Measurements from ENCODE around the gene GNAI1. TPM values are rescaled to one million over a fixed set of nuclear protein-coding genes. Genes with fewer than 3 reads are reported as not detected.

Gene GNAI1
- total RNA-seq, 2 experiments from 2014 or later, result 1.7 to 2.8 TPM

DNA sequence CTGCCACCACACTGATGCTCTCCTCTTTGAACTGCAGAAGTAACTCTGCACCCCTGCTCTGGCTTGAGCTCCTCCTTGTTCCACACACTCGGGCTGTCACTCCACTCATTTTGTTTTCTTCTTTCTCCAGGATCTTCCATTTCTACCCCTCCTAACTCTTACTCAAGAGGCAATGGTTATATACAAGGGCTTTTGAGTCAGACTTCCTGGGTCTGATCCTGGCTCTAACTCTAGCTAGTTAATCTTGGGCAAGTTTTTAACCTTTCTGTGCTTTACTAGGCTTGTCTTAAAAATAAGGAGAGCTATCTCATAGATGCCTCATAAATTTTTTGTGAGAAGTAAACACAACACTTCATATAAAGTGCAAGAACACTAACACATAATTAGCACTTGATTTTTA, 45.3 kb upstream of the GNAI1 start:
- H3K9me3 Mint-ChIP-seq, result no peaks in the 10 kb centered on the region
- intact Hi-C loops (cut with micrococcal nuclease), result no loop called here
- ATAC-seq (no peak), DNase-seq (no peak)
- ChIA-PET POLR2A (no interaction called here), CTCF (interaction anchor here (1.0 to 3.5 kb wide), 2 partner anchors 10 to 24 kb away, joined by 3 to 14 read pairs; no protein-coding TSS in a partner anchor)
- TF ChIP-seq, protein P1, sequence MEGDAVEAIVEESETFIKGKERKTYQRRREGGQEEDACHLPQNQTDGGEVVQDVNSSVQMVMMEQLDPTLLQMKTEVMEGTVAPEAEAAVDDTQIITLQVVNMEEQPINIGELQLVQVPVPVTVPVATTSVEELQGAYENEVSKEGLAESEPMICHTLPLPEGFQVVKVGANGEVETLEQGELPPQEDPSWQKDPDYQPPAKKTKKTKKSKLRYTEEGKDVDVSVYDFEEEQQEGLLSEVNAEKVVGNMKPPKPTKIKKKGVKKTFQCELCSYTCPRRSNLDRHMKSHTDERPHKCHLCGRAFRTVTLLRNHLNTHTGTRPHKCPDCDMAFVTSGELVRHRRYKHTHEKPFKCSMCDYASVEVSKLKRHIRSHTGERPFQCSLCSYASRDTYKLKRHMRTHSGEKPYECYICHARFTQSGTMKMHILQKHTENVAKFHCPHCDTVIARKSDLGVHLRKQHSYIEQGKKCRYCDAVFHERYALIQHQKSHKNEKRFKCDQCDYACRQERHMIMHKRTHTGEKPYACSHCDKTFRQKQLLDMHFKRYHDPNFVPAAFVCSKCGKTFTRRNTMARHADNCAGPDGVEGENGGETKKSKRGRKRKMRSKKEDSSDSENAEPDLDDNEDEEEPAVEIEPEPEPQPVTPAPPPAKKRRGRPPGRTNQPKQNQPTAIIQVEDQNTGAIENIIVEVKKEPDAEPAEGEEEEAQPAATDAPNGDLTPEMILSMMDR (IDR thresholded peaks at IDR 0.05), result no peak
- H3K4me3 Mint-ChIP-seq, result no peak overlapping the region
- H3K27ac Mint-ChIP-seq, result no peak overlapping the region
- H3K36me3 Mint-ChIP-seq (ENCODE audit: low read depth), result no peaks in the 10 kb centered on the region
- no peaks in the 10 kb centered on the region for H3K4me1 Mint-ChIP-seq (ENCODE audit: low read depth)
- H3K27me3 Mint-ChIP-seq, result no peaks in the 10 kb centered on the region

DNA sequence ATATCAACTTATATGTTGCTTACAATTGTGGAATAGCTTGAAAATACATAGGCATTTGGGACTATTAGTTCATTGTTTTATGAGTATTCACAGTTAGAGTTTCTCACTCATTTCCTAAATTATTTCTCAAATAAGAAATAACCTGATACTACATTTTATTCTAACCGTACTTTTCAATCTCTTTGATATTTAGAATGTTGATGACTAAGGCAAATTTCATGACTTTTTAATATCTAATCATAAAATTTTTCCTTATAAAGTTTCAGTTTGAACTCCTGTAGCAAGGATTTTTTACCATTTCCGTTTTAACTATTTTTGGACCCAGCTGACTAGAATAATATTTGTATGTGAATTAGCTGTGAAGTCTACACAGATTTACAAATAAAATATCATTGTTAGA, 41.3 kb upstream of the GNAI1 start:
- ATAC-seq (no peak), DNase-seq (no peak)
- TF ChIP-seq, protein P1 (IDR thresholded peaks at IDR 0.05), result no peak
- H3K4me1 Mint-ChIP-seq (ENCODE audit: low read depth), result no peaks in the 10 kb centered on the region
- CTCF ChIA-PET, result no interaction called here
- no peak overlapping the region for H3K4me3 Mint-ChIP-seq
- H3K27ac Mint-ChIP-seq, result no peak overlapping the region
- POLR2A ChIA-PET, result no interaction called here
- H3K36me3 Mint-ChIP-seq (ENCODE audit: low read depth), result no peaks in the 10 kb centered on the region
- no peaks in the 10 kb centered on the region for H3K27me3 Mint-ChIP-seq
- H3K9me3 Mint-ChIP-seq, result no peaks in the 10 kb centered on the region
- intact Hi-C loops (cut with micrococcal nuclease), result loop anchor here (10.0 kb wide), 1 partner anchor 301 kb away; no protein-coding TSS in a partner anchor

DNA sequence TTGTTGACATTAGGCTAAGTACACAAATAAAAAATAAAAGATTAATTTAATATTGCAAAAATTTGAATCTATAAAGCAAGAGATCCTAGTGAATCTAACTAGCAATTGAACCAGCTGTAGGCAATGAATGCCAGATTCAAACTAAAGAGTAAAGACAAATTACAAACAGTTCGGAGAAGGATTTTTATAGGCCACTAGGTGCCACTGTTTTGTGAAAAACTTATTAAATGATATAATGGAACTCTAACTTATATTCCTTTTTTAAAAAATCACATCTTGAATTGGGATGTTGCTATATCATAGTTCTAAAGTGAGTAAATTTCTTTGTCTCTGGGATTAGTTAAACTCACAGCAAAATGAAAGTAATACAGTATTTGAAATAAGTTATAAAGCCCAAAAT, 39.1 kb upstream of the GNAI1 start:
- H3K9me3 Mint-ChIP-seq, result no peaks in the 10 kb centered on the region
- TF ChIP-seq, protein P1 (IDR thresholded peaks at IDR 0.05), result peak; percentile 42
- no peak overlapping the region for H3K4me3 Mint-ChIP-seq
- ATAC-seq, result no peak
- no peak for DNase-seq
- ChIA-PET CTCF (interaction anchor here (0.8 to 2.4 kb wide), 6 partner anchors 35 to 332 kb away, joined by 3 to 9 read pairs (median 3); no protein-coding TSS in a partner anchor), POLR2A (no interaction called here)
- H3K4me1 Mint-ChIP-seq (ENCODE audit: low read depth), result no peaks in the 10 kb centered on the region
- H3K27me3 Mint-ChIP-seq, result no peaks in the 10 kb centered on the region
- no peaks in the 10 kb centered on the region for H3K36me3 Mint-ChIP-seq (ENCODE audit: low read depth)
- intact Hi-C loops (cut with micrococcal nuclease), result loop anchor here (10.0 kb wide), 1 partner anchor 299 kb away; no protein-coding TSS in a partner anchor
- H3K27ac Mint-ChIP-seq, result no peak overlapping the region

DNA sequence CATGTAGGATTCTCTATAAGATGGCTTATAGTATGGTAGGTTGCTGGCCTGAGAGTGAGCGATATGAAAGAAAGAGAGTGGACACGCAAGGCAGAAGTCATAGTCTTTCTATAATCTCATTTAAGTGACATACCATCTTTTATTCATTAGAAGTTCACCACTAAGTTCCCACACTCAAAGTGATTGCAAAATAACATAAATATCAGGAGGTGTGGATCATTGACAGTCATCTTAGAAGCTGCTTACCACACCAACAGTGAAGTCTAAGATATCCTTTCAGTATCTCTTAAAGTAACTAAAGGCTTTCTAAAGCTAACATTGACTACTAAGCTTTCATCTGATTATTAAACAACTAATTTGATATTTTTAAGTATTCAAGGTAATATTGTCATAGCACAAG, 36.9 kb upstream of the GNAI1 start:
- no peak for DNase-seq
- TF ChIP-seq, protein P1 (IDR thresholded peaks at IDR 0.05), result no peak
- Mint-ChIP-seq H3K4me1 (ENCODE audit: low read depth) (no peaks in the 10 kb centered on the region), H3K36me3 (ENCODE audit: low read depth) (no peaks in the 10 kb centered on the region), H3K4me3 (no peak overlapping the region), H3K9me3 (no peaks in the 10 kb centered on the region), H3K27me3 (no peaks in the 10 kb centered on the region), H3K27ac (no peak overlapping the region)
- ChIA-PET POLR2A (no interaction called here), CTCF (interaction anchor here (1.2 to 3.5 kb wide), 6 partner anchors 9 to 561 kb away, joined by 3 to 14 read pairs (median 4); no protein-coding TSS in a partner anchor)
- intact Hi-C loops (cut with micrococcal nuclease), result loop anchor here (10.0 kb wide), 1 partner anchor 297 kb away; no protein-coding TSS in a partner anchor
- no peak for ATAC-seq

DNA sequence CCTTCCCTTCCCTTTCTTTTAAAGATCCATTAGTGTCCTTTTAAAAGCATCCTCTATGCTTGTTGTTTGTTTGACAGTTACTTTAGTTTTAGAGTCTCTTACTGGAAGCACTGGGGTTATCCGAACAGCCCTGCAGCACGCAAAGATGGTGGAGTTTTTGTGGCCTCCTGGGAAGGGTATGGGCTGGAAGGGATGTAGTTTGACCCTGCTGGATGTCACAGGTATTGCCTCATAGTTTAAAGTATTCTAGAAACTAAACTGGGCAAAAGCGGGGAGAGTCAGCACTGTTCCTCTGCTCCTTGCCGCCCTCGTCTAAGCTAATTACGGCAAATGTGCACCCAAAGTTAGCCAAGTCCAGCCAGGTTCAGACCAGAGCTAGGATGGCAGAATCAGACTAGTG, 35.8 kb upstream of the GNAI1 start:
- Mint-ChIP-seq H3K9me3 (no peaks in the 10 kb centered on the region), H3K36me3 (ENCODE audit: low read depth) (no peaks in the 10 kb centered on the region), H3K4me1 (ENCODE audit: low read depth) (no peaks in the 10 kb centered on the region), H3K4me3 (no peak overlapping the region), H3K27ac (no peak overlapping the region), H3K27me3 (no peaks in the 10 kb centered on the region)
- DNase-seq (no peak), ATAC-seq (no peak)
- TF ChIP-seq, protein P1 (IDR thresholded peaks at IDR 0.05), result no peak
- ChIA-PET POLR2A (no interaction called here), CTCF (interaction anchor here (0.7 to 3.5 kb wide), 3 partner anchors 9 to 293 kb away, joined by 4 to 14 read pairs (median 4); no protein-coding TSS in a partner anchor)
- intact Hi-C loops (cut with micrococcal nuclease), result loop anchor here (10.0 kb wide), 1 partner anchor 296 kb away; no protein-coding TSS in a partner anchor

Measured in activated CD8-positive, alpha-beta T cell treated with anti-CD3 and anti-CD28 coated beads for 36 hours (primary cell).